Measurements from ENCODE around the gene WDR77.

- TF ChIP-seq CTCF (IDR thresholded peaks at IDR 0.05; ENCODE audit: poor library complexity) (no peak), EZH2phosphoT487 (IDR thresholded peaks at IDR 0.05; ENCODE audit: low read depth, severe bottlenecking, unreplicated experiment) (no peak)
These were observed 47.0 kb downstream of the WDR77 start for GRCh38 chr1:111402083-111402482.
